Liver (tissue), 9 donors: ENCODE data around the gene WDR11. TPM values are rescaled to one million over a fixed set of nuclear protein-coding genes. Genes with fewer than 3 reads are reported as not detected.

Experiments used
- DNase-seq: peaks from one replicate; pipeline ENCODE4 v3.0.0-alpha.2; 2017; ENCODE audit warnings: low spot score
- H3K27ac ChIP-seq, 2 donors: one replicate each; pipeline ENCODE4 v1.7.0; 2013; ENCODE audit warnings: inconsistent platforms in 2 of 2, low read length in 2 of 2, control low read depth in 1 of 2, low read depth in 1 of 2, mild to moderate bottlenecking in 1 of 2
- H3K27me3 ChIP-seq, 4 donors: one replicate each; pipeline versions ENCODE4 v1.6.1 to v1.7.0; 2013; ENCODE audit warnings: low read length in 3 of 4, inconsistent platforms in 1 of 4, mild to moderate bottlenecking in 1 of 4, moderate library complexity in 1 of 4; ENCODE audit not compliant: control insufficient read depth in 4 of 4, insufficient read depth in 4 of 4
- H3K36me3 ChIP-seq, 4 donors: one replicate each; pipeline versions ENCODE4 v1.6.1 to v1.7.0; 2013; ENCODE audit warnings: low read length in 3 of 4, mild to moderate bottlenecking in 3 of 4, low read depth in 1 of 4, moderate library complexity in 1 of 4; ENCODE audit not compliant: control insufficient read depth in 4 of 4, insufficient read depth in 3 of 4
- H3K4me1 ChIP-seq, 4 donors: one replicate each; pipeline versions ENCODE4 v1.6.1 to v1.7.0; 2013; ENCODE audit warnings: low read length in 3 of 4, mild to moderate bottlenecking in 3 of 4, moderate library complexity in 1 of 4; ENCODE audit not compliant: control insufficient read depth in 4 of 4, insufficient read depth in 4 of 4
- H3K4me3 ChIP-seq, 3 donors: one replicate each; pipeline versions ENCODE4 v1.6.1 to v1.7.0; 2013; ENCODE audit warnings: low read length in 3 of 3, control low read depth in 1 of 3, low read depth in 1 of 3, mild to moderate bottlenecking in 1 of 3
- H3K9ac ChIP-seq, 2 donors: one replicate each; pipeline ENCODE4 v1.7.0; 2013; ENCODE audit warnings: low read length in 2 of 2, mild to moderate bottlenecking in 2 of 2, moderate library complexity in 2 of 2, control low read depth in 1 of 2, low read depth in 1 of 2
- H3K9me3 ChIP-seq, 4 donors: one replicate each; pipeline versions ENCODE4 v1.6.1 to v1.7.0; 2013; ENCODE audit warnings: low read length in 3 of 4; ENCODE audit not compliant: control insufficient read depth in 4 of 4
- ATF3 ChIP-seq: IDR thresholded peaks from 2 replicates; pipeline ENCODE4 v1.6.1; 2016; ENCODE audit warnings: antibody characterized with exemption
- EGR1 ChIP-seq, 2 donors: IDR thresholded peaks; 2 replicates each; pipeline ENCODE4 v1.6.1; 2016 to 2018; ENCODE audit warnings: antibody characterized with exemption in 2 of 2, low read depth in 2 of 2
- FOXA1 ChIP-seq: IDR thresholded peaks from 2 replicates; pipeline ENCODE4 v1.6.1; 2016; ENCODE audit warnings: antibody characterized with exemption
- FOXA2 ChIP-seq: IDR thresholded peaks from 2 replicates; pipeline ENCODE4 v1.6.1; 2016; ENCODE audit warnings: antibody characterized with exemption
- GABPA ChIP-seq, 2 donors: IDR thresholded peaks in 1 of 2; conservative IDR thresholded peaks in 1 of 2; 2 replicates each; pipeline ENCODE4 v1.6.1; 2016; ENCODE audit warnings: antibody characterized with exemption in 2 of 2, mild to moderate bottlenecking in 1 of 2, moderate library complexity in 1 of 2
- HNF4A ChIP-seq, 2 donors: conservative IDR thresholded peaks; 2 replicates each; pipeline ENCODE4 v1.6.1; 2016; ENCODE audit warnings: antibody characterized with exemption in 2 of 2, mild to moderate bottlenecking in 2 of 2
- HNF4G ChIP-seq: IDR thresholded peaks from 2 replicates; pipeline ENCODE4 v1.6.1; 2016; ENCODE audit warnings: antibody characterized with exemption
- JUND ChIP-seq, 2 donors: IDR thresholded peaks; 2 replicates each; pipeline ENCODE4 v1.6.1; 2016; ENCODE audit warnings: antibody characterized with exemption in 2 of 2
- NR2F2 ChIP-seq: IDR thresholded peaks from 2 replicates; pipeline ENCODE4 v1.6.1; 2016; ENCODE audit warnings: antibody characterized with exemption
- RAD21 ChIP-seq, 2 donors: IDR thresholded peaks; 2 replicates each; pipeline ENCODE4 v1.6.1; 2016; ENCODE audit warnings: antibody characterized with exemption in 2 of 2, mild to moderate bottlenecking in 2 of 2
- RXRA ChIP-seq, 2 donors: IDR thresholded peaks; 2 replicates each; pipeline ENCODE4 v1.6.1; 2017 to 2018; ENCODE audit warnings: antibody characterized with exemption in 2 of 2, mild to moderate bottlenecking in 1 of 2
- SP1 ChIP-seq: IDR thresholded peaks from 2 replicates; pipeline ENCODE4 v1.6.1; 2018; ENCODE audit warnings: antibody characterized with exemption, mild to moderate bottlenecking
- TAF1 ChIP-seq: conservative IDR thresholded peaks from 2 replicates; pipeline ENCODE4 v1.6.1; 2016; ENCODE audit warnings: antibody characterized with exemption, mild to moderate bottlenecking
- YY1 ChIP-seq: IDR thresholded peaks from 2 replicates; pipeline ENCODE4 v1.6.1; 2016; ENCODE audit warnings: antibody characterized with exemption, mild to moderate bottlenecking
- WGBS: extraction: QIAGEN DNeasy Blood & Tissue Kit; methylation state at CpG from one replicate; pipeline ENCODE4 v1.1.7; 2013; 5-methylcytosine and 5-hydroxymethylcytosine counted together
- polyA plus RNA-seq, 2 donors: library from polyadenylated mRNA; stranded (reverse) in 1 of 2; unstranded in 1 of 2; fragments of 200-250 nt in 1 of 2; fragments of >200 nt in 1 of 2; fragmentation: Nextera tagmentation in 1 of 2; extraction: Ambion mirVana in 1 of 2; gene quantifications; one replicate each; pipeline versions ENCODE4 v1.2.1 to v1.2.3, GENCODE V29; 2013 to 2015
- total RNA-seq, 2 donors: library from RNA; depleted of rRNA; stranded (reverse); fragments of >200 nt; gene quantifications; one replicate each; pipeline ENCODE4 v1.2.3, GENCODE V29; 2014
- TF ChIP-seq, protein P1 (sequence below): IDR thresholded peaks from 2 replicates; pipeline ENCODE4 v1.6.1; 2016; ENCODE audit warnings: antibody characterized with exemption
- TF ChIP-seq, protein P2 (sequence below): fragments of 150-350 bp; IDR thresholded peaks from 2 replicates; pipeline ENCODE4 v1.5.1; 2017; ENCODE audit warnings: improper control_type of control experiment, low read depth, low read length; ENCODE audit not compliant: missing input control
- TF ChIP-seq, protein P3 (sequence below): IDR thresholded peaks from 2 replicates; pipeline ENCODE4 v1.6.1; 2016; ENCODE audit warnings: antibody characterized with exemption, mild to moderate bottlenecking
- TF ChIP-seq, protein P4 (sequence below): IDR thresholded peaks from 2 replicates; pipeline ENCODE4 v1.6.1; 2016; ENCODE audit warnings: antibody characterized with exemption
- donor health status: healthy.
- donor health status: healthy.
- donor health status: healthy.
- donor health status: healthy.
- donor health status: healthy.

Gene WDR11
- total and polyA plus RNA-seq, 4 donors = 12.5 to 51.0 (median 21.0) TPM

DNA sequence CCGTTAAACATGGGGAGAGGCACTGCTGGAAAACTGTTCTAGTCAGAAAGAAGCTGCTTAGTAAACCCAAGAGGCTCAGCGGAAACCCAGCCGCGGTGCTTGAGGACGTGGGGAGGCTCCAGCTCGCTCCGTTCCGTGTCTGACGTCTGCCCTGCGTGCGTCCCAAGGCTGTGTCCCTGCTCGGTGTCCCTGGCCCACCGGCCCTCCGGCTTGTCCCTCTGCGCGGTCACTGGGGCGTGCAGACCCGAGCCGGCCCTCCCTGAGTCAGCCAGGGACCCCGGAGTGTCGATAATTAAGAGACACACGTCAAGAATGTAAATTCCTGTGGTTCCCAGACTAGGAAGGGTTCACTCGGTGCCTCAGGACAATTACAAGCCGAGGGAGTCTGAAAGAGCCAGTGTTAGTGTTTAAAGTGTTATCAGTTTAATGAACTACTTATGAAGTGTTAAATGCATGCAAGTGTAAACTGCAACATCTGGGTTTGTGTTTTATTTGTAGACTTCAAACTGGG lies 98.9 kb downstream of the WDR11 start:
- H3K27me3 ChIP-seq = peaks cover 0 to 13% (median 4%) of the 10 kb centered on the region in 4 donors

More for the DNA sequence above, 98.9 kb downstream of the WDR11 start:
- no peak for DNase-seq
- Histone ChIP-seq H3K9ac (no peak overlapping the region), H3K27ac (no peak overlapping the region), H3K36me3 (no peaks in the 10 kb centered on the region), H3K4me3 (no peak overlapping the region), H3K4me1 (peaks cover 2 to 11% (median 9%) of the 10 kb centered on the region in 4 donors), H3K9me3 (peaks cover 3 to 15% (median 10%) of the 10 kb centered on the region in 4 donors)
- 13% methylated on average over 24 of the region's 24 CpGs for WGBS
- TF ChIP-seq, protein P1, sequence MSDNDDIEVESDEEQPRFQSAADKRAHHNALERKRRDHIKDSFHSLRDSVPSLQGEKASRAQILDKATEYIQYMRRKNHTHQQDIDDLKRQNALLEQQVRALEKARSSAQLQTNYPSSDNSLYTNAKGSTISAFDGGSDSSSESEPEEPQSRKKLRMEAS = no peak
- TF ChIP-seq SP1 (no peak), FOXA1 (no peak), HNF4A (conservative IDR thresholded peaks at IDR 0.05) (no peak), RXRA (IDR thresholded peaks at IDR 0.05) (no peak), RAD21 (IDR thresholded peaks at IDR 0.05) (no peak), JUND (IDR thresholded peaks at IDR 0.05) (no peak), NR2F2 (no peak), HNF4G (no peak), ATF3 (no peak), TAF1 (no peak), YY1 (no peak), GABPA (IDR thresholded peaks at IDR 0.05 in 1 of 2, conservative IDR thresholded peaks at IDR 0.05 in 1 of 2) (no peak), FOXA2 (no peak), EGR1 (IDR thresholded peaks at IDR 0.05; ENCODE audit: low read depth in 2 of 2) (no peak)
- TF ChIP-seq, protein P2, sequence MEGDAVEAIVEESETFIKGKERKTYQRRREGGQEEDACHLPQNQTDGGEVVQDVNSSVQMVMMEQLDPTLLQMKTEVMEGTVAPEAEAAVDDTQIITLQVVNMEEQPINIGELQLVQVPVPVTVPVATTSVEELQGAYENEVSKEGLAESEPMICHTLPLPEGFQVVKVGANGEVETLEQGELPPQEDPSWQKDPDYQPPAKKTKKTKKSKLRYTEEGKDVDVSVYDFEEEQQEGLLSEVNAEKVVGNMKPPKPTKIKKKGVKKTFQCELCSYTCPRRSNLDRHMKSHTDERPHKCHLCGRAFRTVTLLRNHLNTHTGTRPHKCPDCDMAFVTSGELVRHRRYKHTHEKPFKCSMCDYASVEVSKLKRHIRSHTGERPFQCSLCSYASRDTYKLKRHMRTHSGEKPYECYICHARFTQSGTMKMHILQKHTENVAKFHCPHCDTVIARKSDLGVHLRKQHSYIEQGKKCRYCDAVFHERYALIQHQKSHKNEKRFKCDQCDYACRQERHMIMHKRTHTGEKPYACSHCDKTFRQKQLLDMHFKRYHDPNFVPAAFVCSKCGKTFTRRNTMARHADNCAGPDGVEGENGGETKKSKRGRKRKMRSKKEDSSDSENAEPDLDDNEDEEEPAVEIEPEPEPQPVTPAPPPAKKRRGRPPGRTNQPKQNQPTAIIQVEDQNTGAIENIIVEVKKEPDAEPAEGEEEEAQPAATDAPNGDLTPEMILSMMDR = no peak
- TF ChIP-seq, protein P3, sequence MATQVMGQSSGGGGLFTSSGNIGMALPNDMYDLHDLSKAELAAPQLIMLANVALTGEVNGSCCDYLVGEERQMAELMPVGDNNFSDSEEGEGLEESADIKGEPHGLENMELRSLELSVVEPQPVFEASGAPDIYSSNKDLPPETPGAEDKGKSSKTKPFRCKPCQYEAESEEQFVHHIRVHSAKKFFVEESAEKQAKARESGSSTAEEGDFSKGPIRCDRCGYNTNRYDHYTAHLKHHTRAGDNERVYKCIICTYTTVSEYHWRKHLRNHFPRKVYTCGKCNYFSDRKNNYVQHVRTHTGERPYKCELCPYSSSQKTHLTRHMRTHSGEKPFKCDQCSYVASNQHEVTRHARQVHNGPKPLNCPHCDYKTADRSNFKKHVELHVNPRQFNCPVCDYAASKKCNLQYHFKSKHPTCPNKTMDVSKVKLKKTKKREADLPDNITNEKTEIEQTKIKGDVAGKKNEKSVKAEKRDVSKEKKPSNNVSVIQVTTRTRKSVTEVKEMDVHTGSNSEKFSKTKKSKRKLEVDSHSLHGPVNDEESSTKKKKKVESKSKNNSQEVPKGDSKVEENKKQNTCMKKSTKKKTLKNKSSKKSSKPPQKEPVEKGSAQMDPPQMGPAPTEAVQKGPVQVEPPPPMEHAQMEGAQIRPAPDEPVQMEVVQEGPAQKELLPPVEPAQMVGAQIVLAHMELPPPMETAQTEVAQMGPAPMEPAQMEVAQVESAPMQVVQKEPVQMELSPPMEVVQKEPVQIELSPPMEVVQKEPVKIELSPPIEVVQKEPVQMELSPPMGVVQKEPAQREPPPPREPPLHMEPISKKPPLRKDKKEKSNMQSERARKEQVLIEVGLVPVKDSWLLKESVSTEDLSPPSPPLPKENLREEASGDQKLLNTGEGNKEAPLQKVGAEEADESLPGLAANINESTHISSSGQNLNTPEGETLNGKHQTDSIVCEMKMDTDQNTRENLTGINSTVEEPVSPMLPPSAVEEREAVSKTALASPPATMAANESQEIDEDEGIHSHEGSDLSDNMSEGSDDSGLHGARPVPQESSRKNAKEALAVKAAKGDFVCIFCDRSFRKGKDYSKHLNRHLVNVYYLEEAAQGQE = no peak
- TF ChIP-seq, protein P4, sequence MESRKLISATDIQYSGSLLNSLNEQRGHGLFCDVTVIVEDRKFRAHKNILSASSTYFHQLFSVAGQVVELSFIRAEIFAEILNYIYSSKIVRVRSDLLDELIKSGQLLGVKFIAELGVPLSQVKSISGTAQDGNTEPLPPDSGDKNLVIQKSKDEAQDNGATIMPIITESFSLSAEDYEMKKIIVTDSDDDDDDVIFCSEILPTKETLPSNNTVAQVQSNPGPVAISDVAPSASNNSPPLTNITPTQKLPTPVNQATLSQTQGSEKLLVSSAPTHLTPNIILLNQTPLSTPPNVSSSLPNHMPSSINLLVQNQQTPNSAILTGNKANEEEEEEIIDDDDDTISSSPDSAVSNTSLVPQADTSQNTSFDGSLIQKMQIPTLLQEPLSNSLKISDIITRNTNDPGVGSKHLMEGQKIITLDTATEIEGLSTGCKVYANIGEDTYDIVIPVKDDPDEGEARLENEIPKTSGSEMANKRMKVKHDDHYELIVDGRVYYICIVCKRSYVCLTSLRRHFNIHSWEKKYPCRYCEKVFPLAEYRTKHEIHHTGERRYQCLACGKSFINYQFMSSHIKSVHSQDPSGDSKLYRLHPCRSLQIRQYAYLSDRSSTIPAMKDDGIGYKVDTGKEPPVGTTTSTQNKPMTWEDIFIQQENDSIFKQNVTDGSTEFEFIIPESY = no peak
